Measurements from ENCODE around the gene THOC6.
A peak's percentile ranks its signal among the peaks of the same experiment; 100 is the strongest.
"Not testable (repeated sequence)": the region's sequence is repeated elsewhere in the genome, so short reads cannot be mapped to it uniquely, and the experiment has no call there.

THOC6 gene

DNA sequence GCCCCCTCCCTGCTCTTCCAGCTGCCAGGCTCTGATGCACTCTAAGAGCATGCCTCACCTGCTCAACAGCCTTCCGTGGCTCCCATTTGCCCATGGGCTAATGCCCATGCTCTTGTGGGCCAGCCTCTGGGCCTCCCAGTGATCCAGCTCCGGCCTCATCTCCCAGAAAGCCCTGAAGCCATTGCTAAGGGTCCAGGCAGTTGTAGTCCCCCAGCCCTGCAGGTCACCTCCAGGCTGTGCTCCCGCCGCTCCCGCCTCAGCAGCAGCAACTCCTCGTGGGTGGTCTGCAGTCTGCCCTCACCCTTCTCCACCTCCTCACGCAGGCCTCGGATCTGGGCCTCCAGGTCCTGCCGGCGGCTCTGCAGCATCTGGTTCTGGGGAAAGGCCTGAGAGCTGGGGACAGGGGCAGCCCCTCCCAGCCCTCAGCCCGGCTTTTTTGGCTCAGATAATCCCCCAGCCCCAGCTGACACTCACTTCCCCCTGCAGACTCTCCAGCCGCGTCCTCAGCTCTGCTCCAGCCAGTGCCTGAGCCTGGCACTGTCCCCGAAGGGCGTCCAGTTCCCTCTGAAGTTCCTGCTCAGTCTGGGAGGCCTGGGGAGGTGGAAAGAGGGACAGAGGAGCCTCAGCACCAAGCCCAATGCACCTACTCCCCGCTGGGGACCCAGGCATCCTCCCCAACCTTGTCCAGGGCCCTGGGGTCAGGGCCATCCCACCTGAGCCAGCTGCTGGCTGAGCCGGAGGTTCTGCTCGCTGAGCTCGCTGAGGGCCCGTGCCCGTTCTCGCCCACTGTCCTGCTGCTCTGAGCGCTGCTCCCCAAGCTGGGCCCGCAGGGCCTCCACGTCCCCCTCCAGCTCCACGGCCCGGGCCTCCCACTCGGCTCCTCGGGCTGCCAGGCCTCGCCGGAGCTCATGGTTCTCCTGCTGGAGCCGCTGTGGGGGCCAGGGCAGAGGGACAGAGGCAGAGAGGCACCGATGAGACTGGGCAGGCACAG, 6.7 kb downstream of the THOC6 start:
- DNase-seq (ENCODE audit: low spot score) = no peak

DNA sequence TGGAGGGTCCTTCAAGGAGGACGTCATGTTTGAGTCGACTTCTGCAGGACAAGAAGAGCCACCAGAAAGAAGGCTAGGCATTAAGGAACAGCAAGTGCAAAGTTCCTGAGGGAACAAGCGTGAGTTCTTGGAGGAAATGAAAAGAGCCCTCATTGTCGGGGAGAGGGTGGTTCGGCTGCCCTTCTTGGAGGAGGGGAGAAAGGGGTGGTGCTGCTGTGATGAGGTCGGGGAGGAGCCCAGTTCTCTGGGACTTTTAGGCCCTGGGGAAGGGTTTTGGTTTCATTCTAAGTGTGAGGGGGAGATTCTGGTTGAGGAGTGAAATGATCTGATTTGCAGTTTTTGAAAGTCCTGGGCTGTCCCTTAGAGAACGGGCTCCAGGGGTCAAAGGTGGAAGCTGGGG, 8.8 kb downstream of the THOC6 start:
- no peak for DNase-seq (ENCODE audit: low spot score)

DNA sequence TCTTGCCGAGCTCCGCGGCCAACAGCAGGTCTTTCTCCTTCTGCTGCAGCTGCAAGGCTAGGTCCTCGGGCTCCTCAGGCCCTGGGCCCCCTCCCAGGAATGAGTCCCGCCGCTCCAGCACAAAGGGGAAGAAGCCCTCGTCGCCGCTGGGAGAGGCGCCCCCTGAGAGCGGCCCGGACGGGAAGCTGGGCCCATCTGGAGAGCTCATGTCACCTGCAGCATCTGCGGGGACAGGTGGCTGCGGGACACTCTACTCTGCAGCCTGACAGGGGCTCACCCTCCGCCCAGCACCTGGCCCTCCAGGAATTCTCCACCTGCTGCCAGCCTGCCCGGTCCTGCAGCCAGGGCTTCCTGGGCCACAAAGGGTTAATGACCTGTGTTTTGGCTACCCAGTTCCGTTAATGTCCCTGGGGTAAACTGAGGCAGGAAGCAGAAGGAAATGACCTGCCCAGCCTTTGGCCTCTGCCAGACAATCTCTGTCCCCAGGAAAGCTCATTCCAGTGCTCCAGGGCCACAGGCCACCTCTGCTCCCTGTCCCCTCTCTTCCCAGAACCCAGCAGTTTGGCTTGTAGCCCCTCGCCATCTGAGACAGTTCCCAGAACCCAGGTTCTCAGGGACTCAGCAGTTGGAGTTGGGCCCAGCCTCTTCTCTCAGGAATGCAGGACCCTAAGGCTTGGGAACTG, 11.6 kb downstream of the THOC6 start:
- DNase-seq (ENCODE audit: low spot score) = no peak

- DNase-seq (ENCODE audit: low spot score) = no peak
Observed at GRCh38 chr16:3035972-3036725, 12.3 kb downstream of the THOC6 start.

DNA sequence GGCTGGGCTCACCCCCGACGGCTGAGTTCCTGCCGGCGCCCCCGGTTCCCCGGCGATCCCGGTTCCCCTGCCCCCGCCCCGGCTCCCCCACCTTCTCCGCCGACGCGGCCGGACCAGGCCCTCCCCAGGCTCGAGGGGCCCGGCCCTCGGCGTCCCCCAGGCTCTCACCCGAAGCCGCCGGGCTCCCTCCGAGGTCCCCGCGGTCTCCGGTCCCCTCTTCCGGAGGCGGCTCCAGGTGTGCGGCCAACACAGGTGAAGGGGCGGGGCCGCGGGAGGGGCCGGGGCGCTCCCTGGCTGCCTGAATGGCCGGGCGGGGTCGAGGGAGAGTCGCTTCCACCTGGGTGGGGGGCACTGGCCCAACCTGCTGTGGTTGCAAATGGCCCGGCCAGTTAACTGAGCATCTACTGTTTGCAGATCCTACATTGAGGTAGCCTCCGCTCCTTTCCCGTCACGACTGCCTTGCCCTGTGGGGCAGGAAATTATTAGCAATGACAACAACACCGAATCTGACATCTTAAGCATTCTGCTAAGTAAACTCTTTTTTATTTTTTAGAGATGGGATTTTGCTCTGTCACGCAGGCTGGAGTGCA, 13.0 kb downstream of the THOC6 start, which contains the start of gene BICDL2:
BICDL2 (minus strand) TSS at position 219 of the 590 bp plus-strand sequence. CDS start 1,448 bp downstream, outside the sequence.
- no peak for DNase-seq (ENCODE audit: low spot score)

DNA sequence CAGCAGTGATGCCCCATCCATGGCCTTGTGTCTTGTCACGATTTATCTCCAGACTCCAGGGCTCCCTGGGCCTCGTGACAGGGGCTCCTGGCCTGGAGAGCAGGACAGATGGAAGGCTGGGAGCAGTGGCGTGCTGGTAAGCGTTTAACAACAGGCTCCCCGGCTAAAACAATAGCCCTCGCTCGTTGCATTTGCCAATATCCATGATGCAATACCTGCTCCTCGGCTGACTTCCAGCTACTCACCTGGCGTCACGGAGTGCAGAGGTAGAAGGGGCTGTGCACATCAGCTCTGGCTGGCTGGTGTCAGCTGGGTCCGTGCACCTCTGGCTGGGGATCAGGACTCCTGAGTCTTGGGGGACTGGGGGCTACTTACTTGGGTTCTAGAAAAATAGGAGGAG, 14.4 kb downstream of the THOC6 start:
- DNase-seq (ENCODE audit: low spot score) = no peak

- no peak for DNase-seq (ENCODE audit: low spot score)
Observed at GRCh38 chr16:3038896-3039295, 15.1 kb downstream of the THOC6 start.

GRCh38 chr16:3042376-3042775, 18.5 kb downstream of the THOC6 start:
- no peak for DNase-seq (ENCODE audit: low spot score)

GRCh38 chr16:3044708-3045107, 20.9 kb downstream of the THOC6 start:
- DNase-seq (ENCODE audit: low spot score) = no peak

DNA sequence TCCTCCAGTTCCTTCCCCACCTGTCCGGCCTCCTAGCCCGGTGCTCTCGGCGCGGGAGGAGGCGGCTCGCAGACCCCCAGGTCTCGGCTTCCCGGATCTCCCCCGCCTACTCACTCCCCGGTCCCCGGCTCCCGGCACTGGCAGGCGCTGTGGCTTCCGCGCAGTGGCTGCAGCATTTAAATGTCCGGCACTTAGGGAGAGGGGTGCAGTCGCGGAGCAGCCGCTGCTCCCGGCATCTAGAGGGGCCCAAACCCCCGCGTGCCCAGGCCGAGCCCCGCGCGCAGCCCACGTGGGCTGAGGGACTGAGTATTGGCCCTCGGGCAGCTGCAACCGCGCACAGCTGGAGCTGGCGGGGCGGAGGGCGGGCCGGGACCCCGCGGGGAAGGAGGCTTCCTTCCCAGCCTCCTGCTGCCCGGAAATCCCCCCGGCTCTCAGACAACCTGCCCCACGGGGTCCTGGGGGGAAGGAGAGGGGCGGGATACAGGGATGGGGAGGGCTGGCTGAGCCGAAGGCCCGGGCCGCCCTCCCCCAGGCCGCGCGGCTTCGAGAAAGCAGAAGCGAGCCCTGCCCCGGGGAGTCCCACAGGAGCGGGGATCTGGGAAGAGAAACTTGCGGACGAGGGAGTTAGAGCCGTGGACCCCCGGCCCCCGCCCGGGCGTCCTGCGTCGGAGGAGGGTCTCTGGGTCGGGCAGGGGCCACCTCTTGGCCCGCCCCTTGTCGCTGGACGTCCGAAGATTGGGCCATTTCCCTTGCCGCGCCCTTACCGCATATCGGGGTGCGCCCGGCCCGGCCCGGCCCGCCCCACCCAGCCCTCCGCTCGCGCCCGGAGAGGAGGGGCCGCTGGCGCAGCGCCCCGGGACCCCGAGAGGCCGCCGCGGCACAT, 22.2 kb downstream of the THOC6 start, which contains the start of gene MMP25:
MMP25 (plus strand) TSS at position 804 of the 883 bp plus-strand sequence. CDS start 357 bp downstream, outside the sequence.
- peak; percentile 74 for DNase-seq (ENCODE audit: low spot score)

DNA sequence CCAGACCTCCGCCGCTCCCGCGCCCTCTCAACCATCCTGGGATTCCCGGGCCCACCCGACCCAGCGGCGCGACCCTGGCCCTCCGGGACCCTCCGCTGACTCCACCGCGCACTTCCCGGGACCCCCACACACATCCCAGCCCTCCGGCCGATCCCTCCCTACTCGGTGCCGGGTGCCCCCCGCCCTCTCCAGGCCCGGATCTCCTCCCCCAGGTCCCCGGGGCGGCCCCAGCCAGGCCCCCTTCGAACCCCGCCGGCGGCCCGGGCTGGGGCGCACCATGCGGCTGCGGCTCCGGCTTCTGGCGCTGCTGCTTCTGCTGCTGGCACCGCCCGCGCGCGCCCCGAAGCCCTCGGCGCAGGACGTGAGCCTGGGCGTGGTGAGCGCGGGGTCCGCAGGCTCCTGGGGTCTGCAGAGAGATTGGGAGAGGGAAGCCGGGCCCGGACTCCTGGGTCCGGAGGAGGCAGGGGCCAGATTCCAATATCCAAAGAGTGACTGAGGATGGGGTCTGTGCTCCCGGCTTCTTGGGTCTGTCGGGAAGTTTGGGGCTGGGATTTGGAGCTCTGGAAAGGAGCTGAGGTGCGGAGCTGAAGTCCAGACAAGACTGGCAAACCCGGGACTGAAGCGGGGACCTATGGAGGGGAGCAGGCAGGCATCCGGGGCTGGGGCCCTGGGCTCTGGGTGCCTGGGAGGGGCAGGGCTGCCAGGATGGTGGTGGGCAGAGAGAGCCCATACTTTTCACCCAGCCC, 23.0 kb downstream of the THOC6 start:
- no peak for DNase-seq (ENCODE audit: low spot score)

DNA sequence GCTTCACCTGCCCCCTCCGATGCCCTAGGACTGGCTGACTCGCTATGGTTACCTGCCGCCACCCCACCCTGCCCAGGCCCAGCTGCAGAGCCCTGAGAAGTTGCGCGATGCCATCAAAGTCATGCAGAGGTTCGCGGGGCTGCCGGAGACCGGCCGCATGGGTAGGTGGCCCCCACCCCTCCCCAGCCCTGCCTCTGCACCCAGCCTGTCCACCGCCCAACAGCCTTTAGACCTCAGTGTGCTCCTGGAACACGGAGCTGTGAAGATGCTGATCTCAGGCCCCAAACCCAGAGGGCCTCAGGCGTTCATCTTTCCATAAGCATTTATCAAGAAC, 23.5 kb downstream of the THOC6 start:
- DNase-seq (ENCODE audit: low spot score) = no peak

- DNase-seq (ENCODE audit: low spot score) = no peak
Observed at GRCh38 chr16:3049921-3050481, 26.2 kb downstream of the THOC6 start.

DNA sequence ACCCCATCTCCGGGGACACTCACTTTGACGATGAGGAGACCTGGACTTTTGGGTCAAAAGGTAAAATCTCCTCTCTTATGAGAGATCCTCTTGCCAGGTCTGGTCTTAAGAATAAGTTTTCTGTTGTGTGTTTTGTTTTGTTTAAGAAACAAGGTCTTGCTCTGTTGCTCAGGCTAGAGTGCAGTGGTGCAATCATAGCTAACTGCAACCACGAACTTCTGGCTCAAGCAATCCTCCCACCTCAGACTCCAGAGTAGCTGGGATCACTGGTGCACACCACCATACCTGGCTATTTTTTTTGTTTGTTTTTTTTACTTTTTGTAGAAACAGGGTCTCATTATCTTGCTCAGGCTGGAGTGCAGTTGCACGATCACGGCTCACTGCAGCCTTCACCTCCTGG, 26.7 kb downstream of the THOC6 start:
- DNase-seq (ENCODE audit: low spot score) = no peak

- no peak for DNase-seq (ENCODE audit: low spot score)
Observed at GRCh38 chr16:3051009-3051408, 27.2 kb downstream of the THOC6 start.

DNA sequence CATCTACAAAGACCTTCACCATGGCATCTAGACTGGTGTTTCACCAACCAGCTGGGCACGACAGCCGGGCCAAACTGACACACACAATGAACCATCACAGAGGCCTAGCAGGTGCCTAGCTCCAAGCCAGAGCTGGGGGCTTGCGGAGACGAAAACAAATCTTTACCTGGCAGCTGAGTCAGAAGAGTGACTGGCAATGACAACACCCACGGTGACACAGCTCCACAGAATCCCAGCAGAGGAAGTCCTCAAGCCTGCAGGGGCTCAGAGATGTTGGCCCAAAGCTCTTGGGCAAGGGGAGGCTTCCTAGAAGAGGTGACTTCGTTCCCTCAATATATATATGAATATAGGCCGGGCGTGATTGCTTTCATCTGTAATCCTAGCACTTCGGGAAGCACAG, 27.7 kb downstream of the THOC6 start:
- DNase-seq (ENCODE audit: low spot score) = no peak

DNA sequence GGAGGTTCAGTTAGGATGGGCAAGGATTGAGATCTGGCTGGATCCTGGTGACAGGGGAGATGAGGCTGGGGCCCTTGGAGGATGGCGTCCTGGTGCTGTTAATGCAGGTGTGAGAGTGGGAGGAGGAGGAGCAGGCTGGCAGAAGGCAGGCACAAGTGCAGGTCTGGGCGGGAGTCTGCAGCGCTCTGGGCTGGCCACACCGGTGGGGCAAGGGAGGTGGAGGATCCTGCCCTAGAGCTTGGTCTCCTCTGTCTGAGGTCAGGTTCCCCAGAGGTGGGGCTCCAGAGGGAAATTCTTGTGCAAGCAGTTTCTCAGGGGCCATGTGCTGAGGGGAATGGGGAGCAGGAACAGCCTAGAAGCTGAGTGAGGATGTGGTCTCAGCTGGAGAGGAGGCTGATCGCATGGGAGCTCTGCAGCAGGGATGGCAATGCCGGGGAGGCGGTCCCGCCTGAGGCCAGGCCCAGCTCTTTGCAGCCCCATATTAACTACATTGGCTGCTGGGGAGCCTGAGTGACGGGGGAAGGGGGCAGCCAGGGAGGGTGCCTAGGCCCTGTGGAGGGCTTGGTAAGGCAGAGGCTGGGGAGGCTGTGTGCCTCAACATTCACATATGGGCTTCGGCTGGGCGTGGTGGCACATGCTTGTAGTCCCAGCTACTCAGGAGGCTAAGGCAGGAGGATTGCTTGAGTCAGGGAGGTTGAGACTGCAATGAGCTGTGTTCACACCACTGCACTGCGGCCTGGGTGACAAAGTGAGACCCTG, 28.9 kb downstream of the THOC6 start:
- DNase-seq (ENCODE audit: low spot score) = not testable (repeated sequence)

DNA sequence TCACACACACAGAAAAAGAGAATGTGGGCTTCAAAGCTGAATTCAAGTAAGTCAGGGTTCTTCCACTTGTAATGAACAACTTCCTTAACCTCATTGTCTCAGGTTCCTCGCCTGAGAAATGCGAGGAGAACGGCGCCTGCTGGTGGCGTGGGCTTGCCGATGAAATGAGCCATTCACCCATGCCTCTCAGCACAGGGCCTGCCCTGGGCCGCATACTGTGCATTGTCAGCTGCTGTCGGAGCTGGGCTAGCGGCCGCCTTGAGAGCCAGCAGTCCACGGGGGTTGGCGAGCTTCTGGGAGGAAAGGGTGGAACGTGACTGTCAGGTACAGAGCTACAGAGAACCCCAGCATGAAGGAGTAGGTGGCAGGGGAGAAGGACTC, 29.5 kb downstream of the THOC6 start:
- DNase-seq (ENCODE audit: low spot score) = not testable (repeated sequence)

All from ecto neural progenitor cell (in vitro differentiated cells).